Smooth muscle cell of the brain vasculature (primary cell): ENCODE measurements around the gene PLEKHH1.
A peak's percentile ranks its signal among the peaks of the same experiment; 100 is the strongest.

Experiments used
- DNase-seq: peaks from one replicate; pipeline ENCODE4 v3.0.0-alpha.2; 2012; ENCODE audit warnings: low read depth, low spot score

Gene PLEKHH1

GRCh38 chr14:67510121-67510520 lies 23.0 kb upstream of the PLEKHH1 start:
- DNase-seq: no peak

GRCh38 chr14:67510836-67511235 lies 22.3 kb upstream of the PLEKHH1 start:
- DNase-seq: no peak

- no peak for DNase-seq
Observed at GRCh38 chr14:67512463-67513310, 20.4 kb upstream of the PLEKHH1 start.

GRCh38 chr14:67513631-67514108 lies 19.4 kb upstream of the PLEKHH1 start:
- no peak for DNase-seq

- DNase-seq: no peak
Observed at GRCh38 chr14:67514203-67514607, 18.9 kb upstream of the PLEKHH1 start.

GRCh38 chr14:67514650-67515385 lies 18.3 kb upstream of the PLEKHH1 start:
- no peak for DNase-seq

GRCh38 chr14:67515386-67516079 lies 17.6 kb upstream of the PLEKHH1 start:
- no peak for DNase-seq

GRCh38 chr14:67516676-67517075 lies 16.4 kb upstream of the PLEKHH1 start:
- DNase-seq: no peak

GRCh38 chr14:67517083-67517482 lies 16.0 kb upstream of the PLEKHH1 start:
- no peak for DNase-seq

GRCh38 chr14:67519406-67519805 lies 13.7 kb upstream of the PLEKHH1 start:
- no peak for DNase-seq

GRCh38 chr14:67520482-67520881 lies 12.6 kb upstream of the PLEKHH1 start:
- DNase-seq: no peak

- DNase-seq: no peak
Observed at GRCh38 chr14:67522270-67522669, 10.8 kb upstream of the PLEKHH1 start.

GRCh38 chr14:67523764-67524633 lies 9.1 kb upstream of the PLEKHH1 start:
- DNase-seq: no peak

- no peak for DNase-seq
Observed at GRCh38 chr14:67524634-67524963, 8.5 kb upstream of the PLEKHH1 start.

GRCh38 chr14:67525389-67525788 lies 7.7 kb upstream of the PLEKHH1 start:
- no peak for DNase-seq

- DNase-seq: no peak
Observed at GRCh38 chr14:67526181-67526580, 6.9 kb upstream of the PLEKHH1 start.

GRCh38 chr14:67526676-67527459 lies 6.2 kb upstream of the PLEKHH1 start:
- peak; percentile 18 for DNase-seq

- DNase-seq: no peak
Observed at GRCh38 chr14:67527756-67528155, 5.3 kb upstream of the PLEKHH1 start.

GRCh38 chr14:67528276-67528675 lies 4.8 kb upstream of the PLEKHH1 start:
- DNase-seq: no peak
